ENCODE measurements around the gene VPS37C. TPM values are rescaled to one million over a fixed set of nuclear protein-coding genes. Genes with fewer than 3 reads are reported as not detected.

VPS37C gene
- total and polyA plus RNA-seq, 10 donors = 6.1 to 32.3 (median 20.5) TPM

GRCh38 chr11:61147791-61148620 lies 13.2 kb downstream of the VPS37C start:
- TF ChIP-seq, protein P1, sequence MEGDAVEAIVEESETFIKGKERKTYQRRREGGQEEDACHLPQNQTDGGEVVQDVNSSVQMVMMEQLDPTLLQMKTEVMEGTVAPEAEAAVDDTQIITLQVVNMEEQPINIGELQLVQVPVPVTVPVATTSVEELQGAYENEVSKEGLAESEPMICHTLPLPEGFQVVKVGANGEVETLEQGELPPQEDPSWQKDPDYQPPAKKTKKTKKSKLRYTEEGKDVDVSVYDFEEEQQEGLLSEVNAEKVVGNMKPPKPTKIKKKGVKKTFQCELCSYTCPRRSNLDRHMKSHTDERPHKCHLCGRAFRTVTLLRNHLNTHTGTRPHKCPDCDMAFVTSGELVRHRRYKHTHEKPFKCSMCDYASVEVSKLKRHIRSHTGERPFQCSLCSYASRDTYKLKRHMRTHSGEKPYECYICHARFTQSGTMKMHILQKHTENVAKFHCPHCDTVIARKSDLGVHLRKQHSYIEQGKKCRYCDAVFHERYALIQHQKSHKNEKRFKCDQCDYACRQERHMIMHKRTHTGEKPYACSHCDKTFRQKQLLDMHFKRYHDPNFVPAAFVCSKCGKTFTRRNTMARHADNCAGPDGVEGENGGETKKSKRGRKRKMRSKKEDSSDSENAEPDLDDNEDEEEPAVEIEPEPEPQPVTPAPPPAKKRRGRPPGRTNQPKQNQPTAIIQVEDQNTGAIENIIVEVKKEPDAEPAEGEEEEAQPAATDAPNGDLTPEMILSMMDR (IDR thresholded peaks at IDR 0.05 in 8 of 11, conservative IDR thresholded peaks at IDR 0.05 in 3 of 11) = no peak
- TF ChIP-seq POLR2AphosphoS5 (IDR thresholded peaks at IDR 0.05) (no peak), POLR2A (IDR thresholded peaks at IDR 0.05) (no peak)
- peak overlapping the region in 1 of 8 donors; percentile 51 for H3K27ac ChIP-seq
- no peak overlapping the region for H3K4me3 ChIP-seq
- H3K27me3 ChIP-seq (replicated peaks in 1 of 7) = no peaks in the 10 kb centered on the region
- 69 to 77% (median 75%) methylated on average over 11 of the region's 11 CpGs for WGBS, 5 donors
- DNase-seq = peak; percentile 33
- intact Hi-C loops (cut with DNase I; ENCODE audit: low total_unique reads) = no loop called here
- H3K9me3 ChIP-seq = no peaks in the 10 kb centered on the region
- peaks cover 10 to 86% (median 54%) of the 10 kb centered on the region in 6 donors for H3K4me1 ChIP-seq
- H3K36me3 ChIP-seq = peaks cover 0 to 7% (median 0%) of the 10 kb centered on the region in 6 donors

DNA sequence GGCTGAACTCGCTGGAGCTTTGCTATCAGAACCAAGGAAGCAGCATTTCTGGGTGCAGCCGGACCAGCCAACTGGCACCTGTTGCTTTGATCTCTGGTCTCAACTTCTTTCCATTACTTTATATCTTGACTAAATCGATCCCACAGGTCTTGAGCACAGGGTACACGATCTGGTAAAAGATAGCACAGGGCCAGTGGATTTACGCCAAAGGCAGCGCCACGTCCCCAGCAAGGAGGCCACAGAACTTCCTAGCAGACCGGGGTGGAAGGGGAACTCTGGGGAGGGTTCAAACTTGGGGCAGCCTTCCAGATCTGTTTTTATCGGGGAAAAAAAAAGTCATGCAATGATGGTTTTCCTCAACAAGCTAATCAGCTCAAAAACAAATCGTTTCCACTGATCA lies 14.0 kb downstream of the VPS37C start:
- H3K36me3 ChIP-seq = peaks cover 0 to 7% (median 0%) of the 10 kb centered on the region in 6 donors
- no peaks in the 10 kb centered on the region for H3K9me3 ChIP-seq
- H3K4me1 ChIP-seq = peaks cover 10 to 79% (median 50%) of the 10 kb centered on the region in 6 donors
- peak overlapping the region in 3 of 8 donors; percentile 51 to 63 (median 54) for H3K27ac ChIP-seq
- peak; percentile 61 for DNase-seq
- no peak overlapping the region for H3K4me3 ChIP-seq
- intact Hi-C loops (cut with DNase I; ENCODE audit: low total_unique reads) = no loop called here
- 50 to 69% (median 58%) methylated on average over 10 of the region's 10 CpGs for WGBS, 5 donors
- TF ChIP-seq, protein P1 (IDR thresholded peaks at IDR 0.05 in 8 of 11, conservative IDR thresholded peaks at IDR 0.05 in 3 of 11) = no peak
- TF ChIP-seq POLR2AphosphoS5 (IDR thresholded peaks at IDR 0.05) = no peak
- TF ChIP-seq POLR2A (IDR thresholded peaks at IDR 0.05) = no peak
- no peaks in the 10 kb centered on the region for H3K27me3 ChIP-seq (replicated peaks in 1 of 7)

- TF ChIP-seq POLR2A (IDR thresholded peaks at IDR 0.05) (no peak), POLR2AphosphoS5 (IDR thresholded peaks at IDR 0.05) (no peak)
- TF ChIP-seq, protein P1 (IDR thresholded peaks at IDR 0.05 in 8 of 11, conservative IDR thresholded peaks at IDR 0.05 in 3 of 11) = no peak
- Histone ChIP-seq H3K4me1 (peaks cover 7 to 79% (median 49%) of the 10 kb centered on the region in 6 donors), H3K27me3 (replicated peaks in 1 of 7) (no peaks in the 10 kb centered on the region), H3K27ac (peak overlapping the region in 3 of 8 donors; percentile 51 to 63 (median 54)), H3K9me3 (no peaks in the 10 kb centered on the region), H3K36me3 (peaks cover 0 to 7% (median 0%) of the 10 kb centered on the region in 6 donors), H3K4me3 (no peak overlapping the region)
- intact Hi-C loops (cut with DNase I; ENCODE audit: low total_unique reads) = no loop called here
- peak; percentile 71 for DNase-seq
- 65 to 76% (median 71%) methylated on average over 9 of the region's 9 CpGs for WGBS, 5 donors
These were observed 14.8 kb downstream of the VPS37C start for GRCh38 chr11:61146416-61146815.
